ENCODE measurements around the gene DAG1.

DAG1 gene

GRCh38 chr3:49518441-49518840, 48.4 kb downstream of the DAG1 start:
- DNase-seq: no peak

- DNase-seq: no peak
Observed at GRCh38 chr3:49519296-49519695, 49.2 kb downstream of the DAG1 start.

GRCh38 chr3:49519916-49520385, 49.9 kb downstream of the DAG1 start:
- no peak for DNase-seq

- no peak for DNase-seq
Observed at GRCh38 chr3:49523756-49524747, 54.0 kb downstream of the DAG1 start.

DNA sequence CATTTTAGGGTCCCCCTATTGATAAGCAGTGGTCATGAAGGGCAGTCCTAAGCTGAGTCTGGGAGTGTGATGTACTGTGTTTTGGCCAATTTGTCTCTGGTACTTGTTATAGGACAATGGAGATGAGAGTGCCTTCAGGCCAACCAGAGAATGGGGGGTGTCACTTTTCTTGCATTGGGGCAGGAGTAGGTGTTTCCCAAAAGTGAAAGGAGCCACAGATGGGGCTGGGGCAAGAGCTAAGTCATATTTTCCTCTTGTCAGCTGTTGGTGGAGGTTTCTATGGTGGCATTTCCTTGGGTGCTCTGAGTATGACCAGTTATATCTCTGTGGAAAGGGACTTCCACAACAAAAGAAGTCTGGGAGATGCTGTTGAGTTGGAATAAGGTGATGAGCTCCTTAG, 59.5 kb downstream of the DAG1 start:
- DNase-seq: no peak

DNA sequence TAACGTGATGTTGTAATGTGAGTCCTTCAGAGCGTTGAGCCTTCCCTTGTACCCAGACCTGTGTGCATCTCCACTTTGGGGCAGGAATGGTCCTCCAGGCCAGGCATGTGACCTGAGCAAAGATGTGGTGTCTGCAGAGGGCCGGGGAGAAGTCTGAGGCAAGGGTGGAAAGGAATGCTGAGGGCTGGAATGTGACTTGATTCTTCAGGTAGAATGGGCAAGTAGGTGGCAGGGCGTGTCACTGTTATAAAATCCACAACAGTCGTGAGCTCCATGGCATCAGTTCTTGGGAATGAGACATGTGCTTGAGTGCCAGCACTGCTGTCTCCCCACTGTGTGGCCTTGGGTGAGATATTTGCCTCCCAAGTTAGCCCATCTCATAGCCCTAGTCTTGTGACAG, 60.2 kb downstream of the DAG1 start:
- no peak for DNase-seq

- DNase-seq: no peak
Observed at GRCh38 chr3:49530701-49531100, 60.6 kb downstream of the DAG1 start.

GRCh38 chr3:49531218-49531617, 61.2 kb downstream of the DAG1 start:
- DNase-seq: no peak

GRCh38 chr3:49531715-49532114, 61.6 kb downstream of the DAG1 start:
- DNase-seq: no peak

DNA sequence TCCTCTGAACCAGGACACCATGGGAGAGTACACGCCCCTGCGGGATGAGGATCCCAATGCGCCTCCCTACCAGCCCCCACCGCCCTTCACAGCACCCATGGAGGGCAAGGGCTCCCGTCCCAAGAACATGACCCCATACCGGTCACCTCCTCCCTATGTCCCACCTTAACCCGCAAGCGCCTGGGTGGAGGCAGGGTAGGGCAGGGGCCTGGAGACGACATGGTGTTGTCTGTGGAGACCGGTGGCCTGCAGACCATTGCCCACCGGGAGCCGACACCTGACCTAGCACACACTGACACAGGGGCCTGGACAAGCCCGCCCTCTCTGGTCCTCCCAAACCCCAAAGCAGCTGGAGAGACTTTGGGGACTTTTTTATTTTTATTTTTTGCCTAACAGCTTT, 63.0 kb downstream of the DAG1 start:
- no peak for DNase-seq

GRCh38 chr3:49533786-49534519, 63.9 kb downstream of the DAG1 start:
- DNase-seq: no peak

DNA sequence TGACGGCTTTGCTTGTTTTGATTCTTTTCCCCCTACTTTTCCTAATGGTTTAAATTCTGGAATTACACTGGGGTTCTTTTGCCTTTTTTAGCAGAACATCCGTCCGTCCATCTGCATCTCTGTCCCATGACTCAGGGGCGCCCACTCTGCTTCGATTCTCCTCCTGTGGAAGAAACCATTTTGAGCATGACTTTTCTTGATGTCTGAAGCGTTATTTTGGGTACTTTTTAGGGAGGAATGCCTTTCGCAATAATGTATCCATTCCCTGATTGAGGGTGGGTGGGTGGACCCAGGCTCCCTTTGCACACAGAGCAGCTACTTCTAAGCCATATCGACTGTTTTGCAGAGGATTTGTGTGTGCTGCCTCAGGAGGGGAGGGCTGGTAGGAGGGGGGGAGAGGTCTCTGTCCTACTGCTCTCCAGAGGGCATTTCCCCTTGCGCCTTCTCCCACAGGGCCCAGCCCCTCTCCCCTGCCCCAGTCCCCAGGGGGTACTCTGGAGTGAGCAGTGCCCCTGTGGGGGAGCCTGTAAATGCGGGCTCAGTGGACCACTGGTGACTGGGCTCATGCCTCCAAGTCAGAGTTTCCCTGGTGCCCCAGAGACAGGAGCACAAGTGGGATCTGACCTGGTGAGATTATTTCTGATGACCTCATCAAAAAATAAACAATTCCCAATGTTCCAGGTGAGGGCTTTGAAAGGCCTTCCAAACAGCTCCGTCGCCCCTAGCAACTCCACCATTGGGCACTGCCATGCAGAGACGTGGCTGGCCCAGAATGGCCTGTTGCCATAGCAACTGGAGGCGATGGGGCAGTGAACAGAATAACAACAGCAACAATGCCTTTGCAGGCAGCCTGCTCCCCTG, 64.7 kb downstream of the DAG1 start:
- DNase-seq: no peak

- no peak for DNase-seq
Observed at GRCh38 chr3:49535971-49536874, 66.2 kb downstream of the DAG1 start.

- DNase-seq: no peak
Observed at GRCh38 chr3:49536875-49537533, 66.9 kb downstream of the DAG1 start.

DNA sequence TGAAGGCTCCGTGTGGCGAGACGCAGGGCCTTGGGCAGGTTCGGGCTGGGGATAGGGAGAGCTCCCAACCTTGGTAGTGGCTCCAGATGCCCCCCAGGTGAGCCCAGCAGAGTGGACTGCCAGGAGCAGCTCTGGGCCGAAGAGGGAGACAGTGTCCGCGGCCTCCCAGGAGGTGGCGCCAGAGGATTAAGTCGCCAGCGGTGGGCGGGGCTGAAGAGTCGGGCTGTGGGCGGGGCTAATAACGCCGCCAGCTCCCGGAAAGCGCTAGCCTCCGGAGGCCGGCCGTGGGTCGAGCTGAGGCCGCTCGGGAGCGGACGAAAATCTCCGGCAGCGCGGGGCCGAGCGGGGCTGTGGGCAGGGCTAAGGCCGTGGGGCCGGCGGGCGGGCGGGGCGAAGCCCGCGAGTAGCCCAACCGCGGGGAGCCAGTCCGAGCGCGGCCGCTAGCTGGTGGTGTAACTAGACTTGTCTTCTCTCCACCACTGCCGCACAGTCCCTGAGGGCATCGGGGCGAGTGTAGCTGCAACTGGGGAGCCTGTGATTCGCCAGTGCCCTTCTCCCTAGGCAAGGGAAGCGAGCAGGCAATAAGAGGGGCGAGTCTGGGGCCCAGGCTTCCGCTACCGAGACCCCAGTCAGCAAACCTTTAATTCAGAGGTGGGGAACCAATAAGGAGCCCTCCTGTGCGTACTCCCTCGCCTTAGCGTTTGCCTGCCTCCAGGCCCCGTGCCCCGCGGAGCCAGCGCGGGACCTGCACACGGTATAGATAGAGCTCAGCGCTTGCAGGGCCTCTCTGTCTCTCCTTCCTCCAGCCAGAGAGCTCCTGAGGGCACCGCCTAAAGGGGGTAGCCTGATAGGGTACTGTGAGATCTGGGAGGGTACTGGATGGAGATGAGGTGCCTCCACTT, 69.8 kb downstream of the DAG1 start:
- peak; percentile 94 for DNase-seq

GRCh38 chr3:49552087-49552486, 82.0 kb downstream of the DAG1 start:
- DNase-seq: no peak

GRCh38 chr3:49553324-49553691, 83.2 kb downstream of the DAG1 start:
- no peak for DNase-seq

- DNase-seq: peak; percentile 93
Observed at GRCh38 chr3:49553692-49554632, 83.9 kb downstream of the DAG1 start, which contains the start of gene BSN. BSN (plus strand) TSS chr3:49554477; CDS start chr3:49554603, 126 bp downstream.
